Forelimb muscle (tissue), 1 donor: ENCODE measurements around the gene FAM204A. TPM values are rescaled to one million over a fixed set of nuclear protein-coding genes. Genes with fewer than 3 reads are reported as not detected.

Experiments used
- DNase-seq: peaks from one replicate; pipeline ENCODE4 v3.0.0-alpha.2; 2013; ENCODE audit warnings: low read depth
- polyA plus RNA-seq: library from polyadenylated mRNA; unstranded; fragments of 120-200 nt; gene quantifications from one replicate; pipeline ENCODE4 v1.2.1, GENCODE V29; 2013; ENCODE audit not compliant: insufficient read length

The FAM204A gene
- polyA plus RNA-seq, 1 donor = 35.4 TPM

- no peak for DNase-seq
These were observed 63.5 kb downstream of the FAM204A start for GRCh38 chr10:118278649-118279048.

GRCh38 chr10:118277871-118278270 is 64.3 kb downstream of the FAM204A start:
- DNase-seq = no peak

GRCh38 chr10:118276727-118277126 is 65.4 kb downstream of the FAM204A start:
- DNase-seq = no peak

GRCh38 chr10:118276204-118276603 is 65.9 kb downstream of the FAM204A start:
- no peak for DNase-seq

- DNase-seq = no peak
These were observed 68.5 kb downstream of the FAM204A start for GRCh38 chr10:118273662-118274061.

- no peak for DNase-seq
These were observed 69.4 kb downstream of the FAM204A start for GRCh38 chr10:118272767-118273166.

GRCh38 chr10:118272149-118272721 is 69.9 kb downstream of the FAM204A start:
- no peak for DNase-seq

GRCh38 chr10:118271671-118272070 is 70.5 kb downstream of the FAM204A start:
- no peak for DNase-seq

GRCh38 chr10:118266098-118266748 is 75.9 kb downstream of the FAM204A start:
- DNase-seq = no peak

GRCh38 chr10:118264838-118265470 is 77.2 kb downstream of the FAM204A start:
- DNase-seq = no peak

GRCh38 chr10:118264252-118264651 is 77.9 kb downstream of the FAM204A start:
- no peak for DNase-seq

GRCh38 chr10:118262538-118262937 is 79.6 kb downstream of the FAM204A start:
- no peak for DNase-seq

- DNase-seq = no peak
These were observed 82.7 kb downstream of the FAM204A start for GRCh38 chr10:118259288-118259906.

- no peak for DNase-seq
These were observed 83.8 kb downstream of the FAM204A start for GRCh38 chr10:118258285-118258684.

GRCh38 chr10:118256825-118257570 is 85.1 kb downstream of the FAM204A start:
- no peak for DNase-seq

- DNase-seq = no peak
These were observed 85.9 kb downstream of the FAM204A start for GRCh38 chr10:118256209-118256608.

GRCh38 chr10:118255355-118255754 is 86.8 kb downstream of the FAM204A start:
- no peak for DNase-seq

GRCh38 chr10:118254654-118255053 is 87.5 kb downstream of the FAM204A start:
- no peak for DNase-seq

- no peak for DNase-seq
These were observed 88.7 kb downstream of the FAM204A start for GRCh38 chr10:118253397-118253796.

GRCh38 chr10:118251791-118252190 is 90.3 kb downstream of the FAM204A start:
- no peak for DNase-seq

- DNase-seq = no peak
These were observed 92.4 kb downstream of the FAM204A start for GRCh38 chr10:118249714-118250113.
